HepG2 (cell line): Measurements from ENCODE around the gene CREM. TPM values are rescaled to one million over a fixed set of nuclear protein-coding genes. Genes with fewer than 3 reads are reported as not detected.

ENCODE experiments used
- CBX5 ChIP-seq: sonication (generic); formaldehyde crosslinking; IDR thresholded peaks from 2 replicates; pipeline ENCODE4 v1.4.0; 2020; ENCODE audit warnings: missing genetic modification reagents, borderline replicate concordance
- FOSL2 ChIP-seq: sonication (generic); formaldehyde crosslinking; IDR thresholded peaks from 2 replicates; pipeline ENCODE4 v1.4.0; 2020; ENCODE audit warnings: missing genetic modification reagents
- FOXJ3 ChIP-seq: sonication (generic); formaldehyde crosslinking; IDR thresholded peaks from 2 replicates; pipeline ENCODE4 v1.4.0; 2020; ENCODE audit warnings: missing genetic modification reagents, mild to moderate bottlenecking, borderline replicate concordance
- GFI1 ChIP-seq: sonication (generic); formaldehyde crosslinking; IDR thresholded peaks from 2 replicates; pipeline ENCODE4 v1.5.0; 2020; ENCODE audit warnings: missing genetic modification reagents, mild to moderate bottlenecking, borderline replicate concordance
- HNRNPUL1 ChIP-seq: fragments of 200-400 bp; formaldehyde crosslinking; IDR thresholded peaks from 2 replicates; pipeline ENCODE4 v1.6.1; 2017; ENCODE audit warnings: low read depth, mild to moderate bottlenecking, low read length, moderate library complexity
- KDM1A ChIP-seq: IDR thresholded peaks from 2 replicates; pipeline ENCODE4 v1.6.1; 2016; ENCODE audit warnings: missing compliant biosample characterization
- KLF13 ChIP-seq: sonication (generic); formaldehyde crosslinking; IDR thresholded peaks from 2 replicates; pipeline ENCODE4 v1.4.0; 2020; ENCODE audit warnings: mild to moderate bottlenecking, missing genetic modification reagents
- KMT2A ChIP-seq: sonication (generic); formaldehyde crosslinking; IDR thresholded peaks from 2 replicates; pipeline ENCODE4 v1.4.0; 2020; ENCODE audit warnings: missing genetic modification reagents
- MAX ChIP-seq: IDR thresholded peaks from 2 replicates; pipeline ENCODE4 v1.6.1; 2012; ENCODE audit warnings: inconsistent platforms
- PCBP2 ChIP-seq: fragments of 200-400 bp; formaldehyde crosslinking; optimal IDR thresholded peaks from 2 replicates; pipeline ENCODE3; 2018; ENCODE audit warnings: low read length, low read depth; ENCODE audit not compliant: poor library complexity, severe bottlenecking
- SAP130 ChIP-seq: IDR thresholded peaks from 2 replicates; pipeline ENCODE4 v1.6.1; 2016; ENCODE audit warnings: low read depth
- SMARCC2 ChIP-seq: fragments of 450-650 bp; IDR thresholded peaks from 2 replicates; pipeline ENCODE4 v1.6.1; 2017; ENCODE audit warnings: antibody characterized with exemption, mild to moderate bottlenecking
- SP2 ChIP-seq: sonication (generic); formaldehyde crosslinking; IDR thresholded peaks from 2 replicates; pipeline ENCODE4 v1.5.1; 2020; ENCODE audit warnings: mild to moderate bottlenecking, missing genetic modification reagents
- THYN1 ChIP-seq: sonication (generic); formaldehyde crosslinking; IDR thresholded peaks from 2 replicates; pipeline ENCODE4 v1.8.1; 2023; ENCODE audit warnings: low read depth, mild to moderate bottlenecking, moderate library complexity, missing genetic modification reagents, borderline replicate concordance
- TP53 ChIP-seq: sonication (generic); formaldehyde crosslinking; conservative IDR thresholded peaks from 2 replicates; pipeline ENCODE4 v1.4.0; 2020; ENCODE audit warnings: missing genetic modification reagents
- ZBTB3 ChIP-seq: sonication (generic); formaldehyde crosslinking; IDR thresholded peaks from 2 replicates; pipeline ENCODE4 v1.4.0; 2020; ENCODE audit warnings: low read depth, mild to moderate bottlenecking, moderate library complexity, missing genetic modification reagents, borderline replicate concordance
- ZBTB46 ChIP-seq: sonication (generic); formaldehyde crosslinking; IDR thresholded peaks from 2 replicates; pipeline ENCODE4 v1.4.0; 2020; ENCODE audit warnings: mild to moderate bottlenecking, missing genetic modification reagents, borderline replicate concordance
- ZNF251 ChIP-seq: sonication (generic); formaldehyde crosslinking; IDR thresholded peaks from 2 replicates; pipeline ENCODE4 v1.9.0; 2021; ENCODE audit warnings: mild to moderate bottlenecking, missing genetic modification reagents
- ZNF264 ChIP-seq: sonication (generic); formaldehyde crosslinking; IDR thresholded peaks from 2 replicates; pipeline ENCODE4 v1.4.0; 2020; ENCODE audit warnings: missing genetic modification reagents
- ZNF451 ChIP-seq: sonication (generic); formaldehyde crosslinking; IDR thresholded peaks from 2 replicates; pipeline ENCODE4 v1.5.0; 2020; ENCODE audit warnings: mild to moderate bottlenecking, missing genetic modification reagents
- ZNF468 ChIP-seq: sonication (generic); formaldehyde crosslinking; IDR thresholded peaks from 2 replicates; pipeline ENCODE4 v1.8.0; 2022; ENCODE audit warnings: mild to moderate bottlenecking, moderate library complexity, missing genetic modification reagents
- polyA plus RNA-seq, 8 experiments: library from polyadenylated mRNA; depleted of rRNA in 3 of 8; stranded (reverse) in 7 of 8; unstranded in 1 of 8; fragments of >200 nt; fragmentation: Illumina TruSeq in 4 of 8; extraction: Trizol in 4 of 8; gene quantifications; 2 replicates each; pipeline versions ENCODE4 v1.2.1 to v1.2.3, GENCODE V29; 2011 to 2016; ENCODE audit warnings: low read depth in 4 of 8, missing spikeins in 1 of 8, mixed read lengths in 1 of 8; ENCODE audit not compliant: insufficient read depth in 1 of 8
- total RNA-seq, 5 experiments: library from RNA; depleted of rRNA; stranded (reverse); fragments of >200 nt; fragmentation: Illumina TruSeq; extraction: Trizol; gene quantifications; 2 replicates each; pipeline ENCODE4 v1.2.3, GENCODE V29; 2016; ENCODE audit warnings: low read depth in 1 of 5
- TF ChIP-seq, protein P1 (sequence below): sonication (generic); formaldehyde crosslinking; IDR thresholded peaks from 2 replicates; pipeline ENCODE4 v1.4.0; 2020; ENCODE audit warnings: mild to moderate bottlenecking, missing genetic modification reagents

Gene CREM
- total and polyA plus RNA-seq, 2 of the 13 experiments (the other 11 are each of a cell fraction or from before 2014, with no cell fraction given), result 21.3 to 25.4 TPM

GRCh38 chr10:35237766-35238512 lies 111.3 kb downstream of the CREM start (continued):
- TF ChIP-seq FOSL2 (CRISPR knock-in tag) (peak; percentile 66; the same call in 1 of the 2 replicates), PCBP2 (no peak), SAP130 (CRISPR knock-in tag) (peak; percentile 13; the same call in 1 of the 2 replicates), SP2 (no peak), ZNF451 (no peak), CBX5 (no peak), HNRNPUL1 (no peak), TP53 (CRISPR knock-in tag) (no peak), KMT2A (CRISPR knock-in tag) (no peak), ZNF264 (no peak), ZBTB3 (CRISPR knock-in tag) (no peak), ZNF251 (CRISPR knock-in tag) (no peak), KDM1A (CRISPR knock-in tag) (no peak), ZBTB46 (CRISPR knock-in tag) (no peak), ZNF468 (CRISPR knock-in tag) (no peak), THYN1 (CRISPR knock-in tag) (no peak), GFI1 (CRISPR knock-in tag) (no peak), SMARCC2 (no peak), KLF13 (CRISPR knock-in tag) (no peak), FOXJ3 (no peak), MAX (peak; percentile 47; the same call in 1 of the 2 replicates)
- TF ChIP-seq, protein P1, sequence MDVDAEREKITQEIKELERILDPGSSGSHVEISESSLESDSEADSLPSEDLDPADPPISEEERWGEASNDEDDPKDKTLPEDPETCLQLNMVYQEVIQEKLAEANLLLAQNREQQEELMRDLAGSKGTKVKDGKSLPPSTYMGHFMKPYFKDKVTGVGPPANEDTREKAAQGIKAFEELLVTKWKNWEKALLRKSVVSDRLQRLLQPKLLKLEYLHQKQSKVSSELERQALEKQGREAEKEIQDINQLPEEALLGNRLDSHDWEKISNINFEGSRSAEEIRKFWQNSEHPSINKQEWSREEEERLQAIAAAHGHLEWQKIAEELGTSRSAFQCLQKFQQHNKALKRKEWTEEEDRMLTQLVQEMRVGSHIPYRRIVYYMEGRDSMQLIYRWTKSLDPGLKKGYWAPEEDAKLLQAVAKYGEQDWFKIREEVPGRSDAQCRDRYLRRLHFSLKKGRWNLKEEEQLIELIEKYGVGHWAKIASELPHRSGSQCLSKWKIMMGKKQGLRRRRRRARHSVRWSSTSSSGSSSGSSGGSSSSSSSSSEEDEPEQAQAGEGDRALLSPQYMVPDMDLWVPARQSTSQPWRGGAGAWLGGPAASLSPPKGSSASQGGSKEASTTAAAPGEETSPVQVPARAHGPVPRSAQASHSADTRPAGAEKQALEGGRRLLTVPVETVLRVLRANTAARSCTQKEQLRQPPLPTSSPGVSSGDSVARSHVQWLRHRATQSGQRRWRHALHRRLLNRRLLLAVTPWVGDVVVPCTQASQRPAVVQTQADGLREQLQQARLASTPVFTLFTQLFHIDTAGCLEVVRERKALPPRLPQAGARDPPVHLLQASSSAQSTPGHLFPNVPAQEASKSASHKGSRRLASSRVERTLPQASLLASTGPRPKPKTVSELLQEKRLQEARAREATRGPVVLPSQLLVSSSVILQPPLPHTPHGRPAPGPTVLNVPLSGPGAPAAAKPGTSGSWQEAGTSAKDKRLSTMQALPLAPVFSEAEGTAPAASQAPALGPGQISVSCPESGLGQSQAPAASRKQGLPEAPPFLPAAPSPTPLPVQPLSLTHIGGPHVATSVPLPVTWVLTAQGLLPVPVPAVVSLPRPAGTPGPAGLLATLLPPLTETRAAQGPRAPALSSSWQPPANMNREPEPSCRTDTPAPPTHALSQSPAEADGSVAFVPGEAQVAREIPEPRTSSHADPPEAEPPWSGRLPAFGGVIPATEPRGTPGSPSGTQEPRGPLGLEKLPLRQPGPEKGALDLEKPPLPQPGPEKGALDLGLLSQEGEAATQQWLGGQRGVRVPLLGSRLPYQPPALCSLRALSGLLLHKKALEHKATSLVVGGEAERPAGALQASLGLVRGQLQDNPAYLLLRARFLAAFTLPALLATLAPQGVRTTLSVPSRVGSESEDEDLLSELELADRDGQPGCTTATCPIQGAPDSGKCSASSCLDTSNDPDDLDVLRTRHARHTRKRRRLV, result no peak
